Measurements from ENCODE around the gene ZNF17.
A peak's percentile ranks its signal among the peaks of the same experiment; 100 is the strongest.
"Not testable (repeated sequence)": the region's sequence is repeated elsewhere in the genome, so short reads cannot be mapped to it uniquely, and the experiment has no call there.

Gene ZNF17

DNA sequence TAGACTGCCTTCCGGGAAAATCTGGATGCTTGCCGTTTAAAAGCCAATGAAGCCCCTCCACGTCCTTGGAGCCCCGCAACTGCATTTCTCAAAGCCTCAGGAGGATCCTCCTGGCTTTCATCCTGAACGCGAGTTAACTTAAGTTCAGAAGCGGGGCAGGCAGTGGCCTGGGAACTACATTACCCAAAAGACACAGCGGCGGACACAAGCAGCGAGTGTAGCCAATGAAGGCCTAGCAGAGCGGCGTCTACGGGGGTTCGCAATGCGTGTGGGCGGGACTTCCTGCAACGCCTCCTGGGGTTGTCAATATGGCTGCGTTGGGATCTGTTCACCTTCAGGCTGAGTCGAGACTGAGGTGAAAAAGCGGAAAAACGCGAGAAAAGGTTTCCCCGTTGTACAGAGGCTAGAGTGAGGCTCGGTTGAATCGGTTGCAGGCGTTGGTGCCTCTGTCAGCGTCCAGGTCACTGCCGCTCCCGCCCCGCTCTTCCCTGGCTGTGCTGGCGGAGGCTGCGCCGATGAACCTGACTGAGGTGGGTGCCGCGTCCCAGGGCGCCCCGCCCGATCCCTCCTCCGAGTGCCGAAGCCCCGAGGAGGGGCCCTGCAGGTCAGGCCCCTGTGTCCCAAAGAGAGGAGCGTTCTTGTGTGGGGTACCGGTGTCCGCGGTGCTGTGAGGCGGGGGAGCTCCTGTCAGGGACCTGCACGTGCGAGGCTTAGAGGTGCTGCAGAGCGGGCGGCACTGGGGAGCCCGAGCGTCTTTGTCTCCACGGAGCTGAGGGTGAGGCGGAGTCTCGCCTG, at the start of gene ZNF17:
ZNF17 (plus strand) TSS at position 285 of the 795 bp plus-strand sequence. CDS start 2,455 bp downstream, outside the sequence.
- peak; percentile 97 for DNase-seq (ENCODE audit: low spot score)

DNA sequence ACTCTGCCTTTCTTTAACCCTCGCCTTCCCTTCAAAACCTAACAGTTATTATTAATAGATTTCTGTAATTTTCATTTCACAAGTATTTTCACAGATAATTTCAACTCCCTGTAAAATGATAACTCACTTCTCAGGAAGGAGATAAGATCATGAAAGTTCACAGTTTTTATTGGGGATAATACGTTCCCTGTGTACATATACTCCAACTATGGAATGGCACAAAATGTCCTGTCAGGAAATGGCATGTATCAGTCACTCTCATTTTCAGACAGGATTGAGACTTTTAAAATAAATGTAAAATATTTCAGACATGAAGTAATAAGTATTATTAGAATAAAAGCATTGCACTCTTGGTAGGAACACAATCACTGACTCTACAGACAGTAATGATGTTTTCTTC, 48.5 kb upstream of the ZNF17 start:
- DNase-seq (ENCODE audit: low spot score): no peak

DNA sequence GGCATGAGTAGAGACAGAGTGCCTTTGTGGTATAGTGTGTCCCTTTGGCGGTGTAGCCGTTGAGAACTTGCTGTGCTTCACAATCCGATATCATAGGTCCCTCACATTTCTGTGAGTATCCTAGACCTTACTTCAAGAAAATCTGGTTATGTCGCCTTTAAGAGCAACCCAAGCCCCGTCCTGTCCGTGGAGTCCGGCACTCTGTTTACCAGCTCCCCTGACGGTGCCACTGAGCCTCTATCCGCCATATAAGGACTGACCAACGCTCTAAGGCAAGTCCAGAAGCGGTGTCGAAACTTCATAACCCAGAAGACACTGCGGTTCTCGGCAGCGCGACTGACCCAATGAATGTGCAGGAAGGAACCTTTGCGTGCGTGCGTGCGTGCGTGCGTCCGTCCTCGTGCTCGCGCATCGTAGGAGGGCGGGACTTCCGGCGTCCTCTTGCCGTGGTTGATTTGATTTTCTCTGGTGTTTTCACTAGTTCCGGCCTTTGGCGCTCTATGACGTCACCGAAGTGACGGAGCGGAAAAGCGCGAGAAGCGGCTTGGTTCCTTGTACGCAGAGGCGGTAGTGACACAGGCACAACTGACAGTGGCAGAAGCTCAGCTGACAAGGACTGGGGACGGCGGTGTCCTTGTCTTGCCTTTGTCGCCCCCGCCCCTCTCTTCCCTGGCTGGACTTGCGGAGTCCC, 47.8 kb upstream of the ZNF17 start, which contains the start of the genes TRAPPC2B and ZNF547:
TRAPPC2B (plus strand) TSS at position 555 of the 691 bp plus-strand sequence. CDS start 1,283 bp downstream, outside the sequence.
ZNF547 (plus strand) TSS at position 555 of the 691 bp plus-strand sequence. CDS start 5,005 bp downstream, outside the sequence.
- DNase-seq (ENCODE audit: low spot score): peak; percentile 90

DNA sequence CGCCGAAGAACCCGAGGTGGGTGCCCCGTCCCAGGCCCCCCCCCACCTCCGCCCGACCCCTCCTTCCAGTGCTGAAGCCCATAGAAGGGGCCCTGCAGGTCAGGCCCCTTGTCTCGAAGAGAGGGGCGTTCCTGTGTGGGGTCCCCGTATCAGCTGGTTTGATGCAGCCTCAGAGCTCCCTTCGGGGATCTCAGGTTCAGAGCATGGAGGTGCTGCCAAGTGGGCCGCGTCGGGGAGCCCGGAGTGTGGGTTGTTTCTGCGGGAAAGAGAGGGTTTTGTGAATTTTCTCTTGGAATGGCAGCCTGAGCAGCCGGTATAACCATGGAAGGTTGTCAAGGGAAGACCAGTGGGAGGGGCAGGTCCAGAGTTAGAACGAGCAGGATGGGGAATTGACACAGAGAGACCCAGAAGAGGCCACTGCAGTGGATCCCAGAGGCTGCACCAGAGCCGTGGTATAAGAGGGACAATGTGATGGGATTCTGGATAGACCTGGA, 47.2 kb upstream of the ZNF17 start:
- peak; percentile 40 for DNase-seq (ENCODE audit: low spot score)

DNA sequence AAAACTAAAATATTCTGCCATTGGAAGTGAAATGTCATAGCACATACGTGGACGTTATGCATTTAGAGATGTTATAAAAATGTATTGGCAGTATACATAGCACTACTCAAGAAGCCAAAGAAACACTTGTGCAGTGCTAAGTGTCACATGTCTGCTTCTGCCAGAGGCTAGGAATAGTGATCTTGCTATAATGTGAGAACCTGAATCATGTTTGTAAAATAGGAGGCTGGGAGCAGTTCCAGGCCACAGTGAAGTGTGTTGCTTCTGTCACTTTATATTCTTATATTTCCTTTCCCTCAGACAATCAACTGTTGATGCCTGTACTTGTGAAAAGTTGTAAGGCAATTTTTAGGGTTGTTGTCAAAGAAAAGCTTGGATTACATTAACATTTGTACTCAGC, 44.2 kb upstream of the ZNF17 start:
- DNase-seq (ENCODE audit: low spot score): no peak

DNA sequence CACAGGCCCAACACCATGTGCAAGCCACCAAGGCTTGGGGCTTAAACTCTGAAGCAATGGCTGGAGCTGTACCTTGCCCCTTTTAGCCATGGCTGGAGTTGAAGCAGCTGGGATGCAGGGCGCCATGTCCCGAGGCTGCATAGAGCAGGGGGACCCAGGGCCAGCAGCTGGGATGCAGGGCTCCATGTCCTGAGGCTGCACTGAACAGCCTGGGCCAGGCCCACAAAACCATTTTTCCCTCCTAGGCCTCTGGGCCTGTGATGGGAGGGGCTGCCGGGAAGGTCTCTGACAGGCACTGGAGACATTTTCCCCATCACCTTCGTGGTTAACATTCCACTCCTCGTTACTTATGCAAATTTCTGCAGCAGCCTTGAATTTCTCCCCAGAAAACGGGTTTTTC, 36.8 kb upstream of the ZNF17 start:
- DNase-seq (ENCODE audit: low spot score): no peak

DNA sequence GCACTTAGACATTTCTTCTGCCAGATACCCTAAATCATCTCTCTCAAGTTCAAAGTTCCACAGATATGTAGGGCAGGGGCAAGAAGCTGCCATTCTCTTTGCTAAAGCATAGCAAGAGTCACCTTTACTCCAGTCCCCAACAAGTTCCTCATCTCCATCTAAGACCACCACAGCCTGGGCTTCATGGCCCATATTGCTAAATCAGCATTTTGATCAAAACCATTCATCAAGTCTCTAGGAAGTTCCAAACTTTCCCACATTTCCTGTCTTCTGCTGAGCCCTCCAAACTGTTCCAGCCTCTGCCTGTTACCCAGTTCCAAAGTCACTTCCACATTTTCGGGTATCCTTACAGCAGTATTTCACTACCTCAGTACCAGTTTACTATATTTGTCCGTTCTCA, 36.3 kb upstream of the ZNF17 start:
- not testable (repeated sequence) for DNase-seq (ENCODE audit: low spot score)

DNA sequence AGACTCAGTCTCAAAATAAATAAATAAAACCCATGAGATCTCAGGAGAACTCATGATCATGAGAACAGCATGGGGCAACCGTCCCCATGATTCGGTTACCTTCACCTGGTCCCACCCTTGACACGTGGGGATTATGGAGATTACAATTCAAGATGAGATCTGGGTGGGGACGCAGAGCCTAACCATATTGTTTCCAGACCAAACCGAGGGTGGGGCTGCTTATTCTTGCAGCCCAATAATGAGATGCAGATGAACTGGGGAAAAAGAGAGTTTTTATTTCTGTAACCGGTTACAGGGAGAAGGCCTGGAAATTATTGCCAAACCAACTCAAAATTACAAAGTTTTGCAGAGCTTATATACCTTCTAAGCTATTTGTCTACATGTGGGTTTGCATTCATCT, 34.8 kb upstream of the ZNF17 start:
- no peak for DNase-seq (ENCODE audit: low spot score)

DNA sequence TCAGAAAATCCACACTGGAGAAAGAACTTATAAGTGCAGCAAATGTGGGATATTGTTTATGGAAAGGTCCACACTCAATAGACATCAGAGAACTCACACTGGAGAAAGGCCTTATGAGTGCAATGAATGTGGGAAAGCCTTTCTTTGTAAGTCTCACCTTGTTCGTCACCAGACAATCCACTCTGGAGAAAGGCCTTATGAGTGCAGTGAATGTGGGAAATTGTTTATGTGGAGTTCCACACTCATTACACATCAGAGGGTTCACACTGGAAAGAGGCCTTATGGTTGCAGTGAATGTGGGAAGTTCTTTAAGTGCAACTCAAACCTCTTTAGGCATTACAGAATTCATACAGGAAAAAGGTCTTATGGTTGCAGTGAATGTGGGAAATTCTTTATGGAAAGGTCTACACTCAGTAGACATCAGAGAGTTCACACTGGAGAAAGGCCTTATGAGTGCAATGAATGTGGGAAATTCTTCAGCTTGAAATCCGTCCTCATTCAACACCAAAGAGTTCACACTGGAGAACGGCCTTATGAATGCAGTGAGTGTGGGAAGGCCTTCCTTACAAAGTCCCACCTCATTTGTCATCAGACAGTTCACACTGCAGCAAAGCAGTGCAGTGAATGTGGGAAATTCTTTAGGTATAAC, 33.3 kb upstream of the ZNF17 start:
- no peak for DNase-seq (ENCODE audit: low spot score)

DNA sequence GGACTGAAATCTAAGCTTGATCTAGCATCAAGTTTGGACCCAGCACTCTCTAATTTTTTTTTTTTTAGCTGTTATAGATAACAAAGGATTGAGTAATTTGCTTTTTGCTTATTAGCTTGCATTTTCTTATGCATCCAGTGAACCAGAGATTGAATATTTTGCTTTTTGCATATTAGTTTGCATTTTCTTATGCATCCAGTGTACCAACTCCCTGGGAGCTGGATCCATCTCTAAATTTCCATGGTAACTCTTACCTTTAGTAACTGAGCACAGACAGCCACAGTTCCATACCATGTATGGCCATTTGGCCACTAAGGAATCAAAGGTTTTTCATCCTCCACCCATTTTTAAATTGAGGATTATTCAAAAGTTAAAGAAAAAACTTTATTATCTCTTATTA, 30.0 kb upstream of the ZNF17 start:
- no peak for DNase-seq (ENCODE audit: low spot score)

DNA sequence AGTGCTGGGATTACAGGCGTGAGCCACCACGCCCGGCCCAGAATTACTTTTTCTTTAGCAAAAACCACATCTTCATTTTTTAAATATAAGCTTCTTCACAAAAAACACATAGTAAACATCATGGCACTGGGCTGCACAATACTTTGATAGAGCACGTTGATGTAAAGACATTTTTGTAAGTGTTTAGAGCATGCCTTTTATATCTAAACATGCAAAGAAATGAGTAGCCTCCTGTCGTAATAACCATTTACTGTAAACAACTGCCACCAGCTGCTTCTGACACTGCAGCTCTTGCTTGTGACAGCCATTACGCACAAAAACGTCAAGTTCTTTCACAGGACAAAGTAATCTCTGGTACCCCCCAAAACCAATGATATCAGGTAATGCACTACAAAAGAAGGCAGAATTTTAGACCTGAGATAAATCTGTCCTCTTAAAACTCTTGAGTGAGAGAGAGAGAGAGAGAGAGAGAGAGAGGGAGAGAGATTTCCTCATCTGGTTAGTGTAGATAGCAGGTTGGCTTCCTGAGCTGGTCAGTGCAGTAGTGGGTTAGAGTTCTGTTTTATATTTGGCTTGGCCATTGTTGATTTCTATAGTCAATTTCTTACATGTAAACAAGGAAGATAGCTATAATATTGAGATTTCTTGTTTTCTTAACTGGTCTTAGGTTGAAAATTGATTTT, 28.0 kb upstream of the ZNF17 start:
- no peak for DNase-seq (ENCODE audit: low spot score)

DNA sequence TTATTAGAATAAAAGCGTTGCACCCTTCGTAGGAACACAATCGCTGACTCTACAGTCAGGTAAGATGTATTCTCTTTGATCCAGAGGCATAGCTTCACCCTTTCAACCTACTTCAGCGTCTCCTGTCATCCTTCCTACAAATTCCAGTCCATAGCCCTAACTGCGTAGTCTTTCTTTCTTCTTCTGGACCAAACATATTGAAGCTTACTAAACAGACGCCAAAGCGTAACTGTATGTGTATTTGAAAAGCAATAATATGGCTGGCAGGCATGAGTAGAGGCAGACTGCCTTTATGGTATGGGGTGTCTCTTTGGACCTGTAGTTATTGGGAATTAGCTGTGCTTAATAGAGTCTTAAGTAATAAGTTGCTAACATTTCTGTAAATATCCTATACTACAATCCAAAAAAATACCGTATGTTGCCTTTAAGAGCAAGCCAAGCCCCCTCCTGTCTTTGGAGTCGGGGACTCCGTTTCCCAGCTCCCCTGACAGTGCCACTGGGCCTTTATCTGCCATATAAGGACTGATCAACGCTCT, 21.7 kb upstream of the ZNF17 start:
- no peak for DNase-seq (ENCODE audit: low spot score)

DNA sequence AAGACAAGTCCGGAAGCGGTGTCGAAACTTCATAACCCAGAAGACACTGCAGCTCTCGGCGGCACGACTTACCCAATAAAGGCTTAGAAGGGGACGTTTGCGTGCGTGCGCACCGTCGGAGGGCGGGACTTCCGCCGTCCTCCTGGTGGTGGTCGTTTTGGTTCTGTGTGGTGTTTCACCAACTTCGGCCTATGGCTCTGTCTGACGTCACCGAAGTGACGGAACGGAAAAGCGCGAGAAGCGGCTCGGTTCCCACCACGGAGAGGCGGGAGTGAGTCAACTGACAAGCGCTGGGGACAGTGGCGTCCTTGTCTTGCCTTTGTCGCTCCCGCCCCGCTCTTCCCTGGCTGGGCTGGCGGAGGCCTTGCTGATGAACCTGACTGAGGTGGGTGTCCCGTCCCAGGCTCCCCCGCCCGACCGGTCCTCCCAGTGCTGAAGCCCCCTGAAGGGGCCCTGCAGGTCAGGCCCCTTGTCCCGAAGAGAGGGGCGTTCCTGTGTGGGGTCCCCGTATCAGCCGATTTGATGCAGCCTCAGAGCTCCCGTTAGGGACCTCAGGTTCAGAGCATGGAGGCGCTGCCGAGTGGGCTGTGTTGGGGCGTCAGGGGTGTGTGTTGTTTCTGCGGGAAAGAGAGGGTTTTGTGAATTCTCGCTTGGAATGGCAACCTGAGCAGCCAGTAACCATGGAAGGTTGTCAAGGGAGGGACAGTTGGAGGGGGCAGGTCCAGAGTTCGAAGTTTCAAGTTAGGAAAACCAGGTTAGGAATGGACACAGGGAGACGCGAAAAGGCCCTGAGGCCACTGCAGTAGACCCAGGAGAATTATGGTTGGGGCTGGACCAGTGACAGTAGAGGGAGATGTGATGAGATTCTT, 21.0 kb upstream of the ZNF17 start, which contains the start of gene ZNF548:
ZNF548 (plus strand) TSS at position 125 of the 869 bp plus-strand sequence; CDS start at position 371, 246 bp downstream.
- DNase-seq (ENCODE audit: low spot score): peak; percentile 93

DNA sequence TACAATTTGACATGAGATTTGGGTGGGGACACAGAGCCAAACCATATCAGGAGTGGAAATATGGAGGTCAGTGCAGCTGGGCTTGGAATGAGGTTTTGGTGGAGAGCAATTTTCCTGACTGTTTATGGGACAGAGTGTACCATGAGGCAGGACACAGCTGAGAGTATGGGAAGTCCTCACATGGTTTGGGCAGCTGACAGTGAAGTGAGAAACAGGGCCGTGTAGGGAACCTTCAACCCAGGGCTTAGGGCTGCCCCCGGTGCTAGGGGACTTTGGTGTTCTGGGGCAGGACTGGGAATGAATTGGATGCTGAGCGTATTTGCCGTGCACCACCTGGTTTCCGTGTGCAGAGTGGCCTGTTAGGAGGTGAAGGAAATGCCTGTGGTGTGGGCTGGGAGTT, 15.3 kb upstream of the ZNF17 start:
- DNase-seq (ENCODE audit: low spot score): no peak

DNA sequence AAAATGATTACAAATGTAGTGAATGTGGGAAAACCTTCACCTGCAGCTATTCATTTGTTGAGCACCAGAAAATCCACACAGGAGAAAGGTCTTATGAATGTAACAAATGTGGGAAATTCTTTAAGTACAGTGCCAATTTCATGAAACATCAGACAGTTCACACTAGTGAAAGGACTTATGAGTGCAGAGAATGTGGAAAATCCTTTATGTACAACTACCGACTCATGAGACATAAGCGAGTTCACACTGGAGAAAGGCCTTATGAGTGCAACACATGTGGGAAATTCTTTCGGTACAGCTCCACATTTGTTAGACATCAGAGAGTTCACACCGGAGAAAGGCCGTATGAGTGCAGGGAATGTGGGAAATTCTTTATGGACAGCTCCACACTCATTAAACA, 12.1 kb upstream of the ZNF17 start:
- DNase-seq (ENCODE audit: low spot score): no peak

DNA sequence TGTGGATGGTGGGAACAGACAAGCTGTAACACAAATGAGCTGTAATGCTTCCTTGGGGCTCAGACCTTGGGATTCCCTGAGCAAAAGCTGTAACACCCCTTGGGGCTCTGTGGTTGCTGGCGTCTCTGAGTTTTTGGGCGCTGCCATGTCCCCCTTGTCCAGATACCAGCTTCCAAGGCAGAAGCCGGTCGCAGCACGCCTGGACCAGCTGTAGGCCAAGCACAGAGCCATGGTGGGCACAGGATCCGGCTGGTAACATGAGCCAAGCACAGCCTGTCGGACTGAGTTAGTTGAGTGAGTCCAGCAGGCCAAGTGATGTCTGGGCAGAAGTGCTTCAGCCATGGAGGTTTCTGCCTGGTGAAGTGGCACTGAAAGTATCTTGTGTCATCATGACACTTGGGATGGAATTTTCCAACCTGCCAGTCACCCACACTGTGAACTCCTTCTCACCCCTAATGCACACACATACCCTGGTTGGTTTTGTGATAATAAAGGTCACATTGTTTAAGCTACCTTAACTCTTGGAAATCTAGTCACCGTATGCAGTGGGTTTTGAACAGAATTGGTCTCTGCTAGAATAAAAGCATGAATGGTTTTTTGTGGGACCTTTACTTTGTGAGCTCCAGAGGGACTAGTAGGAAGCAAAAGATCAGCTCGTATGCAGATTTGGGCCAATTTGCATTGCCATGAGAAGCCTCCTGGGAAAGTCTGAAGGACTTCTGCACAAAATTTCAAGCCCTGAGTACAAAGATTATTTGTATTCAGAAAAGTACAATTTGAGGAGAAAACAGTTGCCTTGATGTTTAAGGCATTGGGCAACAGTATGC, 7.0 kb upstream of the ZNF17 start:
- no peak for DNase-seq (ENCODE audit: low spot score)

DNA sequence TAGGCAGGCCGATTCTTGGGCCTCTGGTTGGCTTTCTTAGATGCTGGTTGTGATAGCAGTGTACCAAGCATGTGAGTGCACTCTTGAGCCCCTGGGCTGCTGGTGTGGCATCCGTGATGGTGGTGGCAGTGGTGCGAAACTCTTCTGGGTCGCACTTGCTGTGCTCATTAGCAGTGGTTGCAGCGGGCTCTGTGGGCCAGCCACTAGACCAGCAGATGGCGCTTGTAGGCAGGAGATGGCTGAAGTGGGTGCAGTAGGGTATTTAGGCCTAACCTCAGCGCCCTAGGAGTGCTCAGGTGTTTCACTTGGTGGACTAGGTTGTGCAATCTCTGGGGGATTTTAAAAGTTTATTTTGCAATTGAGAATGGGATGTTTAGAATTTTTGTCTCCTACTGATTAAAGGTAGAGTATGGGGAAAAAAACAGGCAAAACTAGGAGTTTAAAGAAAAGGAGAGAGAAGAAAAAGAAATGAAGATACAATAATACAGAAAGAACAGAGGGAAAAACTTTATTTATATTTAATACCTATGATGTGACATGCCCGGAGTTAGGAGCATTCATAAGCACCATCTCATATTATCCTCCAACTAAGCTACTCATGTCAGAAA, 4.3 kb upstream of the ZNF17 start:
- DNase-seq (ENCODE audit: low spot score): peak; percentile 73

DNA sequence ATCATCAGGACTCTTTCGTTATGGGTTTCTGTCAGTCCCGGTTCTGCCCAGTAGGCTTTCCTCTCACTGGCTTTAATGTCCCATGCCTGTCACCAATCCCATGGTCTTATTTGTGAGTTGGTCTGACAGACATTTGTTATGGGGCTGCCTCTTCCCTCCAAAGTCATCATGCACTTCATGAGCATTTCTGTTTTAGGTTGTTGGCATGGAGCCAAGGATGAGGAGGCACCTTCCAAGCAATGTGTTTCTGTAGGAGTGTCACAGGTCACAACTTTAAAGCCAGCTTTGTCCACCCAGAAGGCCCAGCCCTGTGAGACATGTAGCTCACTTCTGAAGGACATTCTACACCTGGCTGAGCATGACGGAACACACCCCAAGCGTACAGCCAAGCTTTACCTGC, 8.5 kb downstream of the ZNF17 start:
- DNase-seq (ENCODE audit: low spot score): no peak

DNA sequence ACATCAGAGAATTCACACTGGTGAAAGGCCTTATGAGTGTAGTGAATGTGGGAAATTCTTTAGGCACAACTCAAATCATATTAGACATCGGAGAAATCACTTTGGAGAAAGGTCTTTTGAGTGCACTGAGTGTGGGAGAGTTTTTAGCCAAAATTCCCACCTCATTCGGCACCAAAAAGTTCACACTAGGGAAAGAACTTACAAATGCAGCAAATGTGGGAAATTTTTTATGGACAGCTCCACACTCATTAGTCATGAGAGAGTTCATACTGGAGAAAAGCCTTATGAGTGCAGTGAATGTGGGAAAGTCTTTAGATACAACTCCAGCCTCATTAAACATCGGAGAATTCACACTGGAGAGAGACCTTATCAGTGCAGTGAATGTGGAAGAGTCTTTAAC, 10.1 kb downstream of the ZNF17 start:
- DNase-seq (ENCODE audit: low spot score): no peak
